Thoracic aorta (tissue), 2 donors: ENCODE measurements around the gene SLCO2B1. TPM values are rescaled to one million over a fixed set of nuclear protein-coding genes. Genes with fewer than 3 reads are reported as not detected.

Experiments used
- ATAC-seq: fragments of 150-250 bp; one replicate; pipeline ENCODE4 v1.8.0; 2017; ENCODE audit warnings: low read depth; ENCODE audit not compliant: insufficient number of reproducible peaks, low FRiP score
- DNase-seq: peaks from one replicate; pipeline ENCODE4 v3.0.0-alpha.2; 2020; ENCODE audit warnings: low spot score
- H3K27ac ChIP-seq, 2 donors: fragments of 200-600 bp; sonication (generic); 1 replicate in 1 of 2; 2 replicates in 1 of 2; pipeline ENCODE4 v1.5.1; 2016; ENCODE audit warnings: mild to moderate bottlenecking in 2 of 2, moderate library complexity in 2 of 2
- H3K27me3 ChIP-seq: fragments of 200-600 bp; sonication (generic); replicated peaks from 2 replicates; pipeline ENCODE4 v1.6.0; 2016; ENCODE audit warnings: mild to moderate bottlenecking; ENCODE audit not compliant: insufficient read depth
- H3K36me3 ChIP-seq: fragments of 200-600 bp; sonication (generic); one replicate; pipeline ENCODE4 v1.5.1; 2016
- H3K4me1 ChIP-seq, 2 donors: fragments of 200-600 bp; sonication (generic); 1 replicate in 1 of 2; 2 replicates in 1 of 2; pipeline versions ENCODE4 v1.5.1 to v1.6.0; 2016; ENCODE audit warnings: low read depth in 2 of 2, mild to moderate bottlenecking in 1 of 2; ENCODE audit not compliant: control insufficient read depth in 1 of 2
- H3K4me3 ChIP-seq: fragments of 200-600 bp; sonication (generic); 2 replicates; pipeline ENCODE4 v1.5.1; 2016; ENCODE audit warnings: mild to moderate bottlenecking
- H3K9me3 ChIP-seq: fragments of 200-600 bp; sonication (generic); 2 replicates; pipeline ENCODE4 v1.5.1; 2016
- total RNA-seq, 2 donors: library from RNA; depleted of rRNA; stranded (reverse); fragments of >200 nt; gene quantifications; one replicate each; pipeline versions ENCODE4 v1.1.0 to v1.2.3, GENCODE V29; 2016
- TF ChIP-seq, protein P1 (sequence below): fragments of 200-600 bp; sonication (generic); IDR thresholded peaks from one replicate; pipeline ENCODE4 v1.5.1; 2019; ENCODE audit warnings: antibody characterized with exemption

The SLCO2B1 gene
- total RNA-seq, 2 donors from 2014 or later: 107 to 692 TPM

DNA sequence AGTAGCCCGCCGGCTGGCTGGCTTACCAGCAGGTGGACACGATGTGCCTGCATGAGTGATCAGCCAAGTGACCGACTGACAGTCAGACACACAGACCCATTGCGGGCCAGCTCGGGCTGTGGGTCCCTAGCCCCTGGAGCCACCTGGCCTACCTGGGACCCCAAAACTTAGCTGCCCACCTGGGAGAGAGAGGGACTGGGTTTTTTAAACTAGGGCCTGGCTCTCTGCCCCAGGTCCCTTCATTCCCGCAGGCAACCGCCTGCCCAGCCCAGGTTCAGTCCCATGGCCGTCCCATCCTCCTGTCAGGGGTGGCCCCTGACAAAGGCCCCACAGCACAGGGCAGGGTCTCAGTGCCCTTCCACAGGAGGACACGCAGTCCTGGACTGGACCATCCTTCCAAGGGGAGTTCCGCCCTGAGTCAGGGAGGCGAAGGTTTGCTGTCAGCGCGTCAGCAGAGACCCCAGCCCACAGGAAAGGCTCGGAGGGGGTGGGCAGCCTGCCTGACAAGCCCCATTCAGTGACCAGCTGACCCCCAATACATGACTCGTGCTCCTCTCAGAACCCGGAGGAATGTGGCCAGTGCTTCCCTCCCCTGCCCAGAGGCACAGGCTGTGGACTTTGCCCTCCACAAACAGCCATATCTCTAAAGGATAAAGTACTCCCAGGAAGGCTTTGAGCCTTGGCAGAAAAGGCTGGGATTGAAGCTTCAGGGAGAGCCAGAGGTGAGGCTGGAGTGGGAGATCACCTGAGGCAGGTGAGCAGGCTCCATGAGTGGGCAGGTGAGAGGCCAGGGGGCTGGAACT, 8.4 kb downstream of the SLCO2B1 start:
- TF ChIP-seq, protein P1, sequence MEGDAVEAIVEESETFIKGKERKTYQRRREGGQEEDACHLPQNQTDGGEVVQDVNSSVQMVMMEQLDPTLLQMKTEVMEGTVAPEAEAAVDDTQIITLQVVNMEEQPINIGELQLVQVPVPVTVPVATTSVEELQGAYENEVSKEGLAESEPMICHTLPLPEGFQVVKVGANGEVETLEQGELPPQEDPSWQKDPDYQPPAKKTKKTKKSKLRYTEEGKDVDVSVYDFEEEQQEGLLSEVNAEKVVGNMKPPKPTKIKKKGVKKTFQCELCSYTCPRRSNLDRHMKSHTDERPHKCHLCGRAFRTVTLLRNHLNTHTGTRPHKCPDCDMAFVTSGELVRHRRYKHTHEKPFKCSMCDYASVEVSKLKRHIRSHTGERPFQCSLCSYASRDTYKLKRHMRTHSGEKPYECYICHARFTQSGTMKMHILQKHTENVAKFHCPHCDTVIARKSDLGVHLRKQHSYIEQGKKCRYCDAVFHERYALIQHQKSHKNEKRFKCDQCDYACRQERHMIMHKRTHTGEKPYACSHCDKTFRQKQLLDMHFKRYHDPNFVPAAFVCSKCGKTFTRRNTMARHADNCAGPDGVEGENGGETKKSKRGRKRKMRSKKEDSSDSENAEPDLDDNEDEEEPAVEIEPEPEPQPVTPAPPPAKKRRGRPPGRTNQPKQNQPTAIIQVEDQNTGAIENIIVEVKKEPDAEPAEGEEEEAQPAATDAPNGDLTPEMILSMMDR: no peak
- H3K27ac ChIP-seq: no peak overlapping the region
- no peaks in the 10 kb centered on the region for H3K9me3 ChIP-seq

GRCh38 chr11:75160220-75160757, 9.4 kb downstream of the SLCO2B1 start:
- Histone ChIP-seq H3K27ac (no peak overlapping the region), H3K9me3 (no peaks in the 10 kb centered on the region), H3K36me3 (no peaks in the 10 kb centered on the region)

More for the DNA sequence above, 8.4 kb downstream of the SLCO2B1 start:
- ATAC-seq: no peak
- Histone ChIP-seq H3K4me3 (no peak overlapping the region), H3K4me1 (no peaks in the 10 kb centered on the region), H3K36me3 (no peaks in the 10 kb centered on the region), H3K27me3 (no peaks in the 10 kb centered on the region)
- DNase-seq: no peak

DNA sequence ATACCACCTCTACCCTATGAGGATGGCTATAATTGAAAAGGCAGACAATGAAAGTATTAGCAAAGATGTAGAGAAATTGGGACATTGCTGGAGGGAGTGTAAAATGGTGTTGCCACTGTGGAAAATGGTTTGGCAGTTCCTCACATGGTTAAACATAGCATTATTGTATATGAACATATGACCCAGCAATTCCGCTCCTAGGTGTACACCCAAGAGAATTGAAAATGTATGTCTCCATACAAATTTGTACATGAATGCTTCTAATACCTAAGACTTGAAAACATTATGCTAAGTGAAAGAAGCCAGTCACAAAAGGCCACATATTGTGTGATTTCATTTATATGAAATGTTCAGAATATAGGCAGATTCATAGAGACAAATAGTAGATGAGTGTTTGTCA, 10.0 kb downstream of the SLCO2B1 start:
- ATAC-seq (no peak), DNase-seq (no peak)

More at GRCh38 chr11:75160220-75160757, 9.4 kb downstream of the SLCO2B1 start:
- no peak overlapping the region for H3K4me3 ChIP-seq
- ATAC-seq: no peak
- H3K27me3 ChIP-seq: no peaks in the 10 kb centered on the region
- TF ChIP-seq, protein P1: no peak
- no peak for DNase-seq
- no peaks in the 10 kb centered on the region for H3K4me1 ChIP-seq

GRCh38 chr11:75161506-75162095, 10.7 kb downstream of the SLCO2B1 start:
- DNase-seq: no peak

More for the DNA sequence above, 10.0 kb downstream of the SLCO2B1 start:
- Histone ChIP-seq H3K27ac (no peak overlapping the region), H3K4me1 (no peaks in the 10 kb centered on the region), H3K9me3 (no peaks in the 10 kb centered on the region), H3K27me3 (no peaks in the 10 kb centered on the region), H3K36me3 (no peaks in the 10 kb centered on the region), H3K4me3 (no peak overlapping the region)
- TF ChIP-seq, protein P1: no peak

DNA sequence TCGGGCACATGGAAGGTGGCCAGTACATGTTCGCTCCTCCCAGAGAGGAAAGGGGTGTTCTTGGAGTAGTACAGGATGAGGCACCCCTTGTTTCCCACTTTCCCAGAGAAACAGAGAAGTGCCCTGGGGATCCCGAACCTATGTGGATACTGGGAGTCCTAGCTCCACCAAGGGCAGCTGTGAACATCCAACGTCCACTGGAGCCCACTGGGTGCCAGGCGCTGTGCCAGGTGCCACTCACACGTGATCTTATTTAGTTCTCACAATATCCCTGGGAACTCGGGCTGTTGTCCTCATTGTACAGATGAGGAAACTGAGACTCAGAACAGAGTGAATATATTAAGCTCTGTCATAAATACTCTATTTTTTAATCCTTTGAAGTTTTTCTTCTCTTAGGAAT, 12.0 kb downstream of the SLCO2B1 start:
- TF ChIP-seq, protein P1: no peak

More at GRCh38 chr11:75161506-75162095, 10.7 kb downstream of the SLCO2B1 start:
- no peaks in the 10 kb centered on the region for H3K9me3 ChIP-seq
- no peaks in the 10 kb centered on the region for H3K27me3 ChIP-seq
- no peak for ATAC-seq
- no peak overlapping the region for H3K4me3 ChIP-seq
- H3K36me3 ChIP-seq: no peaks in the 10 kb centered on the region
- H3K4me1 ChIP-seq: no peaks in the 10 kb centered on the region
- TF ChIP-seq, protein P1: no peak
- no peak overlapping the region for H3K27ac ChIP-seq

More for the DNA sequence above, 12.0 kb downstream of the SLCO2B1 start:
- Histone ChIP-seq H3K27me3 (no peaks in the 10 kb centered on the region), H3K9me3 (no peaks in the 10 kb centered on the region), H3K4me3 (no peak overlapping the region), H3K4me1 (no peaks in the 10 kb centered on the region), H3K36me3 (no peaks in the 10 kb centered on the region), H3K27ac (no peak overlapping the region)
- no peak for ATAC-seq
- DNase-seq: no peak
